Lower leg skin (tissue), 3 donors: Measurements from ENCODE around the gene NEK11.

Source experiments
- CTCF ChIP-seq, 3 donors: fragments of 450-650 bp; IDR thresholded peaks; one replicate each; pipeline ENCODE4 v1.5.1; 2016; ENCODE audit warnings: antibody characterized with exemption in 3 of 3, mild to moderate bottlenecking in 3 of 3, moderate library complexity in 2 of 3
- POLR2A ChIP-seq, 2 donors: fragments of 450-650 bp; IDR thresholded peaks; one replicate each; pipeline ENCODE4 v1.6.1; 2016 to 2017; ENCODE audit warnings: antibody characterized with exemption in 2 of 2, mild to moderate bottlenecking in 1 of 2, moderate library complexity in 1 of 2

- TF ChIP-seq POLR2A (IDR thresholded peaks at IDR 0.05): no peak
- no peak for TF ChIP-seq CTCF (IDR thresholded peaks at IDR 0.05)
Measured at GRCh38 chr3:131357275-131357674, 330.6 kb downstream of the NEK11 start.
